MCF 10A (cell line): ENCODE data around the gene SLMAP. TPM values are rescaled to one million over a fixed set of nuclear protein-coding genes. Genes with fewer than 3 reads are reported as not detected.

Source experiments
- BruUV-seq: library from RNA; stranded (reverse); fragments of 400-500 nt; replicated peaks from 2 replicates; lab custom pipeline; 2021; lab: Mats Ljungman, UMichigan
- CTCF ChIA-PET: fragments of 300-600 bp; sonication (Branson Sonifier 250); formaldehyde crosslinking; extraction: SDS; loops from one replicate; lab custom pipeline; 2021; ENCODE audit warnings: antibody characterized with exemption, inconsistent platforms; lab: Yijun Ruan, JAX
- POLR2A ChIA-PET: fragments of 300-600, 350-650 bp; sonication (Branson Sonifier 250); formaldehyde crosslinking; extraction: SDS; loops from one replicate; lab custom pipeline; 2020; ENCODE audit warnings: antibody characterized with exemption, inconsistent platforms; lab: Yijun Ruan, JAX
- DNase-seq: peaks from one replicate; pipeline ENCODE4 v3.0.0-alpha.2; 2018; ENCODE audit not compliant: unreplicated experiment
- H3K27ac Mint-ChIP-seq: one replicate; pipeline ENCODE4 v1.8.0; 2022; ENCODE audit warnings: mild to moderate bottlenecking, low read depth, mixed read lengths; ENCODE audit not compliant: unreplicated experiment
- H3K27me3 Mint-ChIP-seq: one replicate; pipeline ENCODE4 v1.8.0; 2022; ENCODE audit warnings: mixed read lengths; ENCODE audit not compliant: insufficient read depth, unreplicated experiment
- H3K36me3 Mint-ChIP-seq: one replicate; pipeline ENCODE4 v1.8.0; 2022; ENCODE audit warnings: mild to moderate bottlenecking, moderate library complexity, mixed read lengths; ENCODE audit not compliant: insufficient read depth, unreplicated experiment
- H3K4me1 Mint-ChIP-seq: one replicate; pipeline ENCODE4 v1.8.0; 2022; ENCODE audit warnings: mixed read lengths; ENCODE audit not compliant: insufficient read depth, unreplicated experiment
- H3K4me3 Mint-ChIP-seq: one replicate; pipeline ENCODE4 v1.8.0; 2022; ENCODE audit warnings: mild to moderate bottlenecking, moderate library complexity, mixed read lengths; ENCODE audit not compliant: unreplicated experiment
- H3K9me3 Mint-ChIP-seq: one replicate; pipeline ENCODE4 v1.8.0; 2022; ENCODE audit warnings: mixed read lengths; ENCODE audit not compliant: unreplicated experiment
- intact Hi-C: fragments of 100-400 bp; cut with micrococcal nuclease; formaldehyde crosslinking; loops from 2 replicates; pipeline ENCODE4 v1.14.1; 2022
- total RNA-seq: library from RNA; stranded (reverse); gene quantifications from 2 replicates; pipeline ENCODE4 v1.2.3, GENCODE V29; 2022
- TF ChIP-seq, protein P1 (sequence below): fragments of 200-600 bp; IDR thresholded peaks from one replicate; pipeline ENCODE4 v1.8.0; 2022; ENCODE audit warnings: antibody characterized with exemption, mild to moderate bottlenecking; ENCODE audit not compliant: unreplicated experiment

SLMAP gene
- total RNA-seq, 1 experiment from 2014 or later = 77.9 TPM

DNA sequence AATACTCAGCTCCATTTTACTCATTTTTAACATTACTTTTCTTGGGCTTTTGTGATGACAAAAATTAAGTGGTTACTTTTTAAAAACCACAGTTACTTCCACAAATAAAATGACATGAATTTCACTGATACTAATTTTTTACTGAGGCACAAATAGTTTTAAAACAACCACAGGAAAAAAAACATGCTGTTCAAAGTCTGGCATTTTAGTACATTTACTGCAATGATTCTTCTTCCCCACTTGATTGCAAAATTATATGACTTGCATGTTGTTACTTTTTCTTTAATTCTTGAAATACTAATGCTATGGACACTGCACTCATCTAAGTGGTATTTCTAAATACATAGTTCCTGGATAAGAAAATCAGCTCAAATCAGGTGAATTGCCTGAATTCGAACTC lies 24.8 kb upstream of the SLMAP start:
- H3K9me3 Mint-ChIP-seq = no peaks in the 10 kb centered on the region
- ChIA-PET CTCF (no interaction called here), POLR2A (no interaction called here)
- H3K4me1 Mint-ChIP-seq = peaks cover 6% of the 10 kb centered on the region
- no peak overlapping the region for H3K4me3 Mint-ChIP-seq
- TF ChIP-seq, protein P1, sequence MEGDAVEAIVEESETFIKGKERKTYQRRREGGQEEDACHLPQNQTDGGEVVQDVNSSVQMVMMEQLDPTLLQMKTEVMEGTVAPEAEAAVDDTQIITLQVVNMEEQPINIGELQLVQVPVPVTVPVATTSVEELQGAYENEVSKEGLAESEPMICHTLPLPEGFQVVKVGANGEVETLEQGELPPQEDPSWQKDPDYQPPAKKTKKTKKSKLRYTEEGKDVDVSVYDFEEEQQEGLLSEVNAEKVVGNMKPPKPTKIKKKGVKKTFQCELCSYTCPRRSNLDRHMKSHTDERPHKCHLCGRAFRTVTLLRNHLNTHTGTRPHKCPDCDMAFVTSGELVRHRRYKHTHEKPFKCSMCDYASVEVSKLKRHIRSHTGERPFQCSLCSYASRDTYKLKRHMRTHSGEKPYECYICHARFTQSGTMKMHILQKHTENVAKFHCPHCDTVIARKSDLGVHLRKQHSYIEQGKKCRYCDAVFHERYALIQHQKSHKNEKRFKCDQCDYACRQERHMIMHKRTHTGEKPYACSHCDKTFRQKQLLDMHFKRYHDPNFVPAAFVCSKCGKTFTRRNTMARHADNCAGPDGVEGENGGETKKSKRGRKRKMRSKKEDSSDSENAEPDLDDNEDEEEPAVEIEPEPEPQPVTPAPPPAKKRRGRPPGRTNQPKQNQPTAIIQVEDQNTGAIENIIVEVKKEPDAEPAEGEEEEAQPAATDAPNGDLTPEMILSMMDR = no peak
- BruUV-seq = no TSS peak
- no peaks in the 10 kb centered on the region for H3K36me3 Mint-ChIP-seq
- H3K27ac Mint-ChIP-seq = no peak overlapping the region
- H3K27me3 Mint-ChIP-seq = no peaks in the 10 kb centered on the region
- intact Hi-C loops = no loop called here
- no peak for DNase-seq

DNA sequence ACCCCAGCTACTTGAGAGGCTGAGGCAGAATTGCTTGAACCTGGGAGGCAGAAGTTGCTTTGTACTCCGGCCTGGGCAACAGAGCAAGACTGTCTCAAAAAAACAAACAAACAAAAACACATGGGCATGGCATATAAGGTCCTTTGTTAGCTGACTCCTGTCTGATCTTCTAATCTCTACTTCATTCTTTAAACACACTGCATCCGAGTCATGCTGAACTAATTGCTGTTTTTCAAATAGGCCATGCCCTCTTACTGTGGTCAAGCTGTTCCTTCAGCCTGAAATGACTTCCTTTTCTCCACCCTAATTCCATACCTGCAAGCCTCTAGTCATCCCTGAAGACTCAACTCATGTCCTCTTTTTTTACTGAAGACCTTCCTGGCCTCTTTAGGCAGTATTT lies 22.3 kb upstream of the SLMAP start:
- intact Hi-C loops = no loop called here
- DNase-seq = no peak
- Mint-ChIP-seq H3K4me3 (no peak overlapping the region), H3K27ac (no peak overlapping the region), H3K36me3 (no peaks in the 10 kb centered on the region), H3K9me3 (no peaks in the 10 kb centered on the region), H3K4me1 (peaks cover 6% of the 10 kb centered on the region), H3K27me3 (no peaks in the 10 kb centered on the region)
- no TSS peak for BruUV-seq
- POLR2A ChIA-PET = interaction anchor here (1.0 kb wide), 1 partner anchor 8 kb away, joined by 3 read pairs; no protein-coding TSS in a partner anchor
- TF ChIP-seq, protein P1 = no peak
- CTCF ChIA-PET = interaction anchor here (0.7 to 0.8 kb wide), 2 partner anchors 93 to 459 kb away, joined by 3 read pairs; no protein-coding TSS in a partner anchor

DNA sequence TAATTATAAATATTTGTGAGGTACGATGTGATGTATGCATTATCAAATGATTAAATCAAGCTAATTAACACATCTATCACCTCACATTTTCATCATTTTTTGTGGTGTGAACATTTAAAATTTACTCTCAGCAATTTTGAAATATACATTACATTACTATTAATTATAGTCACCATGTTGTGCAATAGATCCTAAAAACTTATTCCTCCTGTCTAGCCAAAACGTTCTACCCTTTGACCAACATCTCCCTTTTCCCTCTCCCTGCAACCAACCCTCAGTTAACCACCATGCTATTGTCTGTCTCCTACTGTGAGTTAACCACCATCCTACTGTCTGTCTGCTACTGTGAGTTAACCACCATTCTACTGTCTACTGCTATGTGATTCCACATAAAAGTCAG lies 20.7 kb upstream of the SLMAP start:
- ChIA-PET POLR2A (no interaction called here), CTCF (interaction anchor here (0.6 kb wide), 2 partner anchors 10 to 981 kb away, joined by 4 read pairs; no protein-coding TSS in a partner anchor)
- no TSS peak for BruUV-seq

DNA sequence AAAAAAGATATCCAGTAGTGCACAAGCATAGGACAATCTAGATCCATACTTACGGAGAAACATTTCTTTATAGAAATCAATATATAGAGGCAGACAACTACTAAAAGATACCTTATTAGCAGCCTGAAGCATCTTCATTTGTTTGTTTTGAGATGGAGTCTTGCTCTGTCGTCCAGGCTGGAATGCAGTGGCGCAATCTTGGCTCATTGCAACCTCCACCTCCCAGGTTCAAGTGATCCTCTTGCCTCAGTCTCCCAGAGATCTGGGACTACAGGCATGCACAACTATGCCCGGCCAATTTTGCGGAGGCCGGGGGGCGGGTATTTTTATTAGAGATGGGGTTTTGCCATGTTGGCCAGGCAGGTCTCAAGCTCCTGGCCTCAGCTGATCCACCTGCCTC lies 18.3 kb upstream of the SLMAP start:
- Mint-ChIP-seq H3K4me1 (peaks cover 6% of the 10 kb centered on the region), H3K36me3 (no peaks in the 10 kb centered on the region), H3K27ac (no peak overlapping the region), H3K27me3 (no peaks in the 10 kb centered on the region), H3K4me3 (no peak overlapping the region), H3K9me3 (no peaks in the 10 kb centered on the region)
- no TSS peak for BruUV-seq
- intact Hi-C loops = no loop called here
- TF ChIP-seq, protein P1 = no peak
- POLR2A ChIA-PET = interaction anchor here (0.7 kb wide), 1 partner anchor 152 kb away, joined by 3 read pairs; no protein-coding TSS in a partner anchor
- DNase-seq = no peak
- CTCF ChIA-PET = interaction anchor here (0.5 kb wide), 1 partner anchor 8 kb away, joined by 3 read pairs; no protein-coding TSS in a partner anchor

More for the DNA sequence above, 20.7 kb upstream of the SLMAP start:
- no peak for DNase-seq
- Mint-ChIP-seq H3K27ac (no peak overlapping the region), H3K4me3 (no peak overlapping the region), H3K4me1 (peaks cover 6% of the 10 kb centered on the region), H3K36me3 (no peaks in the 10 kb centered on the region), H3K27me3 (no peaks in the 10 kb centered on the region), H3K9me3 (no peaks in the 10 kb centered on the region)
- intact Hi-C loops = no loop called here
- TF ChIP-seq, protein P1 = no peak
